Pancreas (tissue), 10 donors: ENCODE results near the gene ZNF521. TPM values are rescaled to one million over a fixed set of nuclear protein-coding genes. Genes with fewer than 3 reads are reported as not detected.

Experiments used
- ATAC-seq, 4 donors: fragments of 200-7000 bp; cut with Tn5 transposase; one replicate each; pipeline versions ENCODE4 v1.8.0 to v1.9.1; 2020; ENCODE audit warnings: mild to moderate bottlenecking in 4 of 4, moderate library complexity in 4 of 4
- DNase-seq, 6 donors: peaks; one replicate each; pipeline ENCODE4 v3.0.0-alpha.2; 2020
- FAIRE-seq: peaks from 2 replicates; lab custom pipeline; 2012; peaks lifted over from hg19 to GRCh38; lab: Jason Lieb, UNC
- H3K27ac ChIP-seq, 4 donors: fragments of 200-600 bp; sonication (generic); 1 replicate in 3 of 4; 2 replicates in 1 of 4; pipeline versions ENCODE4 v1.5.0 to v1.8.0; 2020
- H3K27me3 ChIP-seq, 4 donors: fragments of 200-600 bp; one replicate each; pipeline ENCODE4 v1.8.0; 2021
- H3K36me3 ChIP-seq, 3 donors: fragments of 200-600 bp; sonication (generic) in 1 of 3; one replicate each; pipeline versions ENCODE4 v1.5.0 to v1.8.0; 2020 to 2021
- H3K4me1 ChIP-seq, 3 donors: fragments of 200-600 bp; one replicate each; pipeline ENCODE4 v1.8.0; 2021
- H3K4me3 ChIP-seq, 4 donors: fragments of 200-600 bp; sonication (generic) in 2 of 4; one replicate each; pipeline versions ENCODE4 v1.5.0 to v1.8.0; 2020 to 2021
- H3K9me3 ChIP-seq, 4 donors: fragments of 200-600 bp; one replicate each; pipeline ENCODE4 v1.8.0; 2021
- CTCF ChIP-seq, 4 donors: fragments of 200-600 bp; sonication (generic) in 3 of 4; IDR thresholded peaks; one replicate each; pipeline versions ENCODE4 v1.5.0 to v1.8.0; 2021; ENCODE audit warnings: antibody characterized with exemption in 4 of 4
- WGBS, 2 donors: extraction: QIAGEN DNeasy Blood & Tissue Kit; methylation state at CpG; one replicate each; pipeline ENCODE4 v1.1.7; 2013; 5-methylcytosine and 5-hydroxymethylcytosine counted together
- intact Hi-C, 3 donors: fragments of 100-400 bp; cut with DNase I; formaldehyde crosslinking; loops; one replicate each; pipeline versions ENCODE4 v1.11.1 to v1.14.2; 2022
- polyA plus RNA-seq, 2 donors: library from polyadenylated mRNA; stranded (reverse); fragments of 200-250 nt; gene quantifications; one replicate each; pipeline ENCODE4 v1.2.3, GENCODE V29; 2013
- total RNA-seq, 6 donors: library from RNA; stranded (reverse); fragmentation: NEBNext Ultra II Directional in 4 of 6; extraction: Animal tissue kit (Norgen Biotek cat#: 25700) in 4 of 6; gene quantifications; one replicate each; pipeline versions ENCODE4 v1.2.1 to v1.2.4, GENCODE V29; 2021 to 2023
- donor health status: healthy with polysubstance abuse.
- donor health status: DM: no; HTN: no; CAD: no; lungs with moderate emphysema.
- donor health status: DM: no; HTN: no; CAD: no.
- donor health status: control.
- donor health status: control.
- donor health status: Bipolar disorder and iron deficiency.
- donor health status: DM: yes; HTN: yes; CAD: no.
- donor health status: DM: no; HTN: no; CAD: no.
- donor health status: DM: no; HTN: no; CAD: no.
- donor health status: DM: yes; HTN: yes; CAD: no.

The ZNF521 gene
- total and polyA plus RNA-seq, 8 donors = 0.42 to 6.0 (median 1.5) TPM

DNA sequence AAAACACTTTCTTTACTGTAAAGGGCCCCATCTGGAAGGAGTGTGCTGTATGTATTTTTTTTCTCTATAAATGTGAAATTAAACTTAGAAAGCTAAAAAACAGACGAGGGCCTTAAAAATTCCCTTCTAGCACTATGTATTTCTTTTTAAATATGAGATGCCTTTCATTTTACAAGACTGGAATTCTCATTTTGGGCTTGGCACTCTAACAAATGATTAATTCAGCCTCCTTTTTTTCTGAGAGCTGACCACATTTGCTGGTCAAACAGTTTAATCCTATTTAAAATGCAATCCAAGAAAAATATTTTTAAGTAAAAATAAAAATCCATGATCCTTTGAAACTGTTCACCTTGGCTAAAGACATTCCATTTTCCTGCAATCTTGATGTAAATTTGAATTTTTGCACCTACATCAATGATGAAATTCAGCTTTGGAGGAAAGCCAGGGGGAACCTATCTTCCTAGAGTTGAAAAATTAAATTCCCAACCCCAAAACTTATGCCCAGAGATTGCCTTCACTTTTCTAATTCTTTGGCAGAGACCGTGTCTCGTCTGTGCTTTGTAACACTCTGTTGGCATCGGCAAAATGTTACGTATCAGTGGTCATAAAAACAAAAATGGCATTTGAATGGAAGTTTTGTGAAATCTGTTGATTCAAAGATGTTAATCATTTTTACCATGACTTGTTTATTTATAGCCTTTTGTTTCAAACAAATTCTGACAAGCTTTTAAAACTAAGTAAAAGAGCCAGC, 284.5 kb downstream of the ZNF521 start:
- no peaks in the 10 kb centered on the region for H3K9me3 ChIP-seq
- ATAC-seq = no peak
- no peak overlapping the region for H3K27ac ChIP-seq
- H3K4me1 ChIP-seq = no peaks in the 10 kb centered on the region
- 50 to 67% methylated on average over 5 of the region's 5 CpGs for WGBS, 2 donors
- no peak overlapping the region for H3K4me3 ChIP-seq
- no peaks in the 10 kb centered on the region for H3K36me3 ChIP-seq
- TF ChIP-seq CTCF (IDR thresholded peaks at IDR 0.05) = no peak
- no peak for DNase-seq
- intact Hi-C loops = no loop called here
- no peak for FAIRE-seq
- no peaks in the 10 kb centered on the region for H3K27me3 ChIP-seq

DNA sequence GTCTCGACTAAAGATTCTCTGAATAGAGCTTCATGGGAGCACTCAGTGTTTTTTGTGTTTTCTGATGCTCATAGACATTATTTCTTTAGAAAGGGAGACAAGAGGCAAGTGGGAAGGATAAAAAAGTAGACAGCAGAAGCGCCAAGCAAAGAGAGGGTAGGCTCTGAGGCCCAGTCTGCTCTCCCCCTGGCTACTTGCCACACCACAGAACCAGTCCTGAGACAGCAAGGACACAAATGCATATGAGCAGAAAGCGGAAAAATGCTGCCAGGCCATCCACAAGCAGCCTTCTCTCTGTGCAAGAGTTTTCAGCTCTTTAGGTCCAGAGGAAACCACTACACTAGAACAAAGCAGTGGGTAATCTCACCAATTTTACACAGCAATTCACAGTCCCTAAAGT, 285.4 kb downstream of the ZNF521 start:
- no peak for TF ChIP-seq CTCF (IDR thresholded peaks at IDR 0.05)
- intact Hi-C loops = no loop called here
- no peaks in the 10 kb centered on the region for H3K9me3 ChIP-seq
- whole genome bisulfite sequencing, 2 donors = 51 to 60% methylated on average over 3 of the region's 3 CpGs
- no peak overlapping the region for H3K27ac ChIP-seq
- no peaks in the 10 kb centered on the region for H3K27me3 ChIP-seq
- no peak for FAIRE-seq
- ATAC-seq = no peak
- H3K36me3 ChIP-seq = no peaks in the 10 kb centered on the region
- H3K4me3 ChIP-seq = no peak overlapping the region
- no peaks in the 10 kb centered on the region for H3K4me1 ChIP-seq
- DNase-seq = no peak

GRCh38 chr18:25062720-25063119, 289.2 kb downstream of the ZNF521 start:
- no peak for TF ChIP-seq CTCF (IDR thresholded peaks at IDR 0.05)
- no peak overlapping the region for H3K4me3 ChIP-seq
- no peaks in the 10 kb centered on the region for H3K27me3 ChIP-seq
- FAIRE-seq = no peak
- 90 to 100% methylated on average over 1 of the region's 1 CpG for WGBS, 2 donors
- no peak overlapping the region for H3K27ac ChIP-seq
- no peak for DNase-seq
- H3K9me3 ChIP-seq = no peaks in the 10 kb centered on the region
- no peak for ATAC-seq
- intact Hi-C loops = no loop called here
- H3K4me1 ChIP-seq = no peaks in the 10 kb centered on the region
- no peaks in the 10 kb centered on the region for H3K36me3 ChIP-seq

GRCh38 chr18:25061395-25061794, 290.6 kb downstream of the ZNF521 start:
- Histone ChIP-seq H3K27me3 (no peaks in the 10 kb centered on the region), H3K27ac (no peak overlapping the region), H3K4me3 (no peak overlapping the region), H3K36me3 (no peaks in the 10 kb centered on the region), H3K4me1 (no peaks in the 10 kb centered on the region), H3K9me3 (no peaks in the 10 kb centered on the region)
- ATAC-seq (no peak), FAIRE-seq (no peak), DNase-seq (no peak)
- 41 to 62% methylated on average over 2 of the region's 2 CpGs for WGBS, 2 donors
- intact Hi-C loops = no loop called here
- no peak for TF ChIP-seq CTCF (IDR thresholded peaks at IDR 0.05)

- DNase-seq = no peak
- no peaks in the 10 kb centered on the region for H3K4me1 ChIP-seq
- H3K27me3 ChIP-seq = no peaks in the 10 kb centered on the region
- ATAC-seq = no peak
- 54 to 61% methylated on average over 5 of the region's 5 CpGs for WGBS, 2 donors
- no peak for TF ChIP-seq CTCF (IDR thresholded peaks at IDR 0.05)
- H3K27ac ChIP-seq = no peak overlapping the region
- H3K9me3 ChIP-seq = no peaks in the 10 kb centered on the region
- no peak overlapping the region for H3K4me3 ChIP-seq
- intact Hi-C loops = no loop called here
- H3K36me3 ChIP-seq = no peaks in the 10 kb centered on the region
- FAIRE-seq = no peak
These were observed 293.4 kb downstream of the ZNF521 start for GRCh38 chr18:25058521-25058920.
